GM19240 (cell line): ENCODE data around the gene CCDC83.
A peak's percentile ranks its signal among the peaks of the same experiment; 100 is the strongest.

Experiments used
- DNase-seq: peaks from one replicate; pipeline ENCODE4 v3.0.0; 2011; ENCODE audit warnings: low spot score; ENCODE audit not compliant: insufficient read length

Gene CCDC83

DNA sequence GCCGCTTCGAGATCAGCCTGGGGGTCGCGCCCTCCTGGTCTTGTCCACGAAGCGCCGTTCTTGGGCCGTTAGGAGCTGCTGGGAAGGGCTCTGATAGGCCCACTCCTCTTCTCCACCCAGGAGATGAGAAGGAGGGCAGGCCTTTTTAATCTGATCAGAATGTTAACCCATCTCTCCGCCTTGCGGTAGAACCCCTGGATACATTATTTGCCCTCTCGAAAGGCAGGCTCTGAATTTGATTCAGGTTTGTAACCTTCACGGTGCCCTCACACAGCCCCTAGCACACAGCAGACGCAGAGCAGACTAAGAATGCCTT lies at the start of gene CCDC83:
CCDC83 (plus strand) TSS at position 43 of the 316 bp plus-strand sequence. CDS start 9,741 bp downstream, outside the sequence.
- no peak for DNase-seq

DNA sequence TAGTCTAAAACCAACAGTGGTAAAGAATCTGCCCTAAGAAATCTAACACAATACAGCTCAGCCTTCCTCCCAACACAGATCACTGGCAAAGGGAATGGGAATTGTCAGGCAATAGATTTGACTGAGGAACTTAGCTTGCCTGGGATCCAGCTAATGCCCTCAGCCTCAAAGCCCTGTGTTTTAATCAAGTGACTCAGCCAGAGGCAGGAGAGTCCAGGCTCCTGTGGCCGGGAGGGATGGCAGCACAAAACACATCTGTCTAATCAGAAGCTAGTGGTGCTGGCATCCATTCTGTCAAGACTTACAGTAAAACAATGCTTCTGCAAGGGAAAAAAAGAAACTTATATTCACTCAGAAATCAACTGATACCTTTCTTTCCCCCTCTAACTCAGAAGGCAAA lies 49.8 kb upstream of the CCDC83 start:
- no peak for DNase-seq

DNA sequence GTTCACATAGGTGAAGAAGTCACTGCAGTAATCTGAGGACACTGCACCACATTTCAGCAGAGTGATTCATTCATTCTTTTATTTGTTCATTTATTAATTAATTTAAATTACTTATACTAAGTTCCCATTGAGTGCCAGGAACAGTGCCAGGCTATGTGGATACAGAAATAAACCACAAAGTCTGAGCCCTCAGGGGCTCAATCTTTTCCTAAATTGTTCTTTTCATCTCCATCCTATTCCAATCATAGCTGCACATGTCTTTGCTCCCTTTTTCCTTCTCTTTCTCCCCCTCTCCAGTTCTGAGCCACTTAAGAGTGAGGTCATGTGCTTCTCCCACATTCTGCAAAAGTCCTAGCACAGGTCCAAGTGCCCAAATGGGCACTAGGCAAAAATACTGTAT lies 49.2 kb upstream of the CCDC83 start:
- no peak for DNase-seq

DNA sequence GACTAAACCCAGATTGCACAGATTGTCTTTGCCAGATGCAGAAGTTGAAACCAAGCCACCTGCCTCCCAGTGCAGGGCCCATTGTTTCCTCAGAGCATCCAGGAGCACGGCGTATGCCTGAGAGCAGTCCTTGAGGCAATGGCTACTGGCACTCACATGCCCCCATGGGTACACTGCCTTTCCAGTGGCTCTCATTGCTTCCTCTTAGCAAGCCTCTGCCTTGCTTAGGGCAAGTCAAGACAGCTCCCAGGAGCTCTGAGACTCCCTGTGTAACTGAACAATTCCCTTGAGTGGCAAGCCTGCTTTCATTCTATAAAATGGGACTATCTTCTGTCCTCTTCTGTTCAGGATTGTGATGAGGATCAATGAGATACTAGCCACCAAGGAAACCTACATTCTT lies 48.3 kb upstream of the CCDC83 start:
- no peak for DNase-seq

DNA sequence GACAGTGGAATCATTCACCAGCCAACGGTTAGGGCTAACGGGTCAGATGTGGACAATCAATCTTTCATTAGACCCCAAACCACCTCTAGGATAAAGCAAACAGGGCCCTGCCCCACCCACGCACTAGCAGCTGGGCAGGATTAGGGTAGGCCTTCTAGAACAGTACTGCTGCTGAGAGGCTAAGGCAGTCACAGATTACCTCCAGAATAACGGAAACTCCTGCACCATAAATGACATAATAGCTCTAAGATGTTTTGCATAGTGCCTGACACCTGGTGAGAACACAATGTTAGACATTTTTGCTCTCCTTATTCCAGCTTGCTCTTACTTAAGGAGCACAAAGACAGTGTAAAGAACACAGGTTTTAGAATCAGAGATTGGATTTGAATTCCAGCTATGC lies 46.0 kb upstream of the CCDC83 start:
- no peak for DNase-seq

DNA sequence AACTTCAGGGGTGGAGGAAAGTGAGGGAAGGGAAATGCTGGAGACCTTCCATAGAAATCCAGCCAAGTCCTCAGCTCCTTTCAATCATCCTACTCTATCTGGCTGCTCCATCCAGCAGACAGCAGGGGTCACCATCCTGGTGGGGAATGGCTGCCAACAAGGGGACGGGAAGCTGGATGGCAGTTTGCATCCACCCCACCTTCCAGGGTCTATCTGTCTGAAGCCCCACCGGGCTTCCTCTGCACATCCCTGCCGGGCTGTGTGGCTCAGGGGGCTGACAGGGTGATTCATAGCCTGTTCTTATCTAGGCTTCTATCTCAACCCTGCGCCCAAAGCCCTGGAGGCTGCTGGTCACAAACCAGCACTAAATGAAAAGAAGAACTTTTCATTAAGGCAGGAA lies 45.3 kb upstream of the CCDC83 start:
- no peak for DNase-seq

DNA sequence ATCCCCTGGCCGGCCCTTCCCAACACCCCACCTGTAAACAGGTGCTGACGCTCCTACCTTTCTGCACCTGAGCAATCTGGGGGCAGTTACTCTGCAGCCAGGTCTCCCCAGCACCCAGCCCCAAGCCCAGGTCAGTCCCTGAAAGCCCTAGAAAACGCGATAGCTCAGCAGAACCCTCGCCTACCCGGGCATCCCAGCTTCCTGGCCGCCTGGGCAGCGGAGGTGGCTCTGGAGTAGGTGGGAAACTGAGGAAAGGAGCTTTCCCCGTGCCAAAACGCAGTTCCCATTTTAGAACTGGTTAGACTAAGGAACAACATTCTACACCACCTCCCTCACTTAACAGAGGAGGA lies 44.7 kb upstream of the CCDC83 start:
- no peak for DNase-seq

DNA sequence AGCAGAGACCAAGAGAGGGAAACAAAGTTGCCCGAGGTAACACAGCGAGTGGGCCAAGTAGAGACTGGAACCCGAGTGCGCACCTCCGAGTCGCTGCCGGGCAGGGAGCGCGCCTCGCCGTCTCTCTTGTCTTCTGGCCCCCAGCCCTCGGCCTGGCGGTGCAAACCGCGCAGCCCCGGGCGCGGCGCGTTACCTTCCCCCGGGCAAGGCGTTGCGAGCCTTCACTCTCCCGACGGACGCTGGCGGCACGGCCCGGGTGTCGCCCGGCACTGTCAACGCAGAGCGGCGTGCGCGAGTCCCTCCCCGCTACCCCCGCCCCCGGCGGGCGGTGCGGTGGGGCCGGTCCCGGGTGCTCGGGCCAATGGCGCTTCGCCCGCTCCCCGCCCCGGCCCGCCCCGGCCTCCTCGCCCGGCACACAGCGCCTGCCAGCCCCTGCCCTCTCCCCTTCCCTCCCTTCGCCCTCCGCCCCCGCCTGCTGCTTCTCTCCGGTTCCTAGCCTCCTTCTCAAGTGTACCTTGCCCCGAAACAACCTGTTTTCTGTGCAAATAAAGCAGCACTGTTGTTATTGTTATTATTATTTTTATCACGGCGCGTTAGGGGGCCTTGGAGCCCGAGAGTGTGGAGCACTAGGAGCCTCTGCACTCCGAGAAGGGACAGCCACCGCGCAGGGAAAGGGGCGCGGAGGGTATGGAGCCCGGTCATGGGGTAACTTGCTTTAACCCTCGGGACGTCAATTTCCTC lies 44.1 kb upstream of the CCDC83 start, which contains the start of gene SYTL2:
SYTL2 (minus strand) TSS at position 271 of the 741 bp plus-strand sequence. CDS start 53,416 bp downstream, outside the sequence.
- peak; percentile 27 for DNase-seq

DNA sequence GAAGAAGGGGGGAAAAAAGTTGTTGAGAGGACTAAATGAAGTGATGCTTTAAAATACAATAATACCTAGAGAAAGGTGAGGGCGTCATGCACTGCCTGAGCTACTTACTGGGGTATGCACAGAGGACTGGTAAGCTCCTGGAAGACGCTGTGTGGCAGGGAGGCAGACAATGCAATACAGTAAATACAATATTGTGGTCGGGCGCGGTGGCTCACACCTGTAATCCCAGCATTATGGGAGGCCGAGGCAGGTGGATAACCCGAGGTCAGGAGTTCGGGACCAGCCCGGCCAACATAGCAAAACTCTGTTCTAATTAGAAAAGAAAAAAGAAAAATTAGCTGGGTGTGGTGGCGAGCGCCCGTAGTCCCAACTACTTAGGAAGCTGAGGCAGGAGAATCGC lies 43.6 kb upstream of the CCDC83 start:
- DNase-seq: no peak

DNA sequence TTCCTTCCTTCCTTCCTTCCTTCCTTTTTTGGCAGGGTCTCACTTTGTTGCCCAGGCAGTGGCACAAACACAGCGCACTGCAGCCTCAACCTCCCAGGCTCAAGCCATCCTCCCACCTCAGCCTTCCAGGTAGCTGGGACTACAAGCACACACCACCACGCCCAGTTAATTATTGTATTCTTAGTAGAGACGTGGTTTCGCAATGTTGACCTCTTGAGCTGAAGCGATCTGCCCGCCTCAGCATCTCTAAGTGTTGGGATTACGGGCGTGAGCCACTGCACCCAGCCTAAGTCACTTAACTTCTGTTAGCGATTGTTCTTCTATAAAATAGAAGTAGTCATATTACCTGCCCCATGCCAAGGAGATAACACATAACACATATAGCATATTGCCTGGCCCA lies 41.5 kb upstream of the CCDC83 start:
- no peak for DNase-seq

DNA sequence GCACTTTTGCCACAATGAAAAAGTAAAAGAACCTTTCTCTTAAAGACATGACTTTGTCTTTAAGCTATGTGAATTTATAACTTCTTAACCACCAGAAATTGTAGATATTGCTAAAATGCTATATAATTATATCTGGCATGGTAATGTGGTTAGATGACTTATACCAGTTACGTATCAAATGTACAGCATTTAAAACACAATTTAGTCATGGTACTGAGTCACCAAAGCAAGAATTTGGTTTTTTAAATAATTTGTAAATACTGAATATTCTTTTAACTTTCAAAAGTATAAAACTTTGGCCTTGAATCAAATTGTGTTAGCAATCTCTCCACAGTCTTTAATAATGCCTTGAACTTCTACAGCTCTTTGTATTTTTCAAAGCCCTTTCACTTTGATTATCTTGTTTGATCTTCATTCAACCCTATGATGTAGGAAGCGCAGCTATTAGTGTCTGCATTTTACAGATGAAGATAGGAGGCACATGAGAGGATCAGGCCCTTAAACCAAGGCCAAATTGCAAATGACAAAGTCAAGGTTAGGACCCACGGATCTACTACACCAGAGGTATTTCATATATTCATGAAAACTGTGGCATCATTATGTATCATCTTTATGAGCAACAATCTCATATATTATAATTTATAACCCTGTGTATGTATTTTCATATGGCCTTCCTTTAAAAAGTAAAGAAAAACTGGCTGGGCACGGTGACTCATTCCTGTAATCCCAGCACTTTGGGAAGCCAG lies 39.8 kb upstream of the CCDC83 start:
- DNase-seq: no peak

DNA sequence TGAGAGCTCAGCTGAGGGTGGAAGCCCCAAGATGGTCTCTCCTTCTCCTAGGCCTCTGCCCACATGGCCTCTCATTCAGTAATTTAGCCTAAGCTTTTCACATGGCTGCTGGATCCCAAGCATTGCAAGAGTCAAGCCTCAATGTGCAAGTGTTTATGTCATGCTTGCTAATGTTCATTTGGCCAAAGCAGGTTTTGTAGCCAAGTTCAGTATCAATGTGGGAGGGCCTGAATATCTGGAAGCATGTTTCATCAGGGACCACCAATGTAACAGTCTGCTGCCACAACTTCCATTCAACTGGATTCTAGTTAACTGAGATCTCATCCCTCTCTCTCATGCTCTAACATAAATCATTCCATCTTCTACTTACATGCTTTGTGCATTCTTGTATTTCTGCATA lies 35.7 kb upstream of the CCDC83 start:
- no peak for DNase-seq

DNA sequence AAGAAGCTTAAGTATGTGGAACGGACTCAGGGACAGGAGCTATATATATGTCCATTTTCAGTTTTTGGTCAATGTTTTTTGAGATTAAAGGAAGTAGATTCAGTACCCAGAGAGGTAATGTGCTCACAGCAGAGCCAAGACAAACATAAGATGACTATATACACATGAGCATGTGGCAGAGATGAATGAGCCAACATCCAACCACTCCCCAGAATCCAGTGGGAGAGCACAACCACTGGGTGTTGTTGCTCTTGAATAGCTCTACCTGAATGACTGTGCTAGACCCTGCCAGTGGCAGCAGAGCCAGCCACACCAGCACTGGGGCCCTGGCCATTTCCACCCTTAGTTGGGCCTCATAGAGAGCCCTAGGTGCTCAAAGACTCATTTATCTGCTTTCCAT lies 33.5 kb upstream of the CCDC83 start:
- DNase-seq: no peak

DNA sequence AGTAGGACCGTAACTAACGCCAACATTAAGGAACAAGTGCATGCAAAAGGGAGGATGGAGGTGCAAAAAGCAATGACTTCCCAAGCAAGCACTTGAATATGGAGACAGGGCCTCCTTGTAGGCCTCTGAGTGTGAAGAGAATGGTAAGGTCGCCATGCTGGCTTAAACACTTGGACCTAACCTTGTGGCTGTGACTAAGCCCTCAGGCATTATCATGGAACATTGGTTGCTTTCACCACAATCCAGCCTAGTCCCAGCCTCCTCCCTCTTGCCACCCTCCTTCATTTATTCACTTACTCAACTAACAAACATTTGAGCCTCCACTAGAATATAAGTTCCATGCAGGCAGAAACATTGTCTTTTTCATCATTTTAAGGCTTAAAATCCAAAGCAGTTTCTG lies 32.4 kb upstream of the CCDC83 start:
- DNase-seq: no peak

DNA sequence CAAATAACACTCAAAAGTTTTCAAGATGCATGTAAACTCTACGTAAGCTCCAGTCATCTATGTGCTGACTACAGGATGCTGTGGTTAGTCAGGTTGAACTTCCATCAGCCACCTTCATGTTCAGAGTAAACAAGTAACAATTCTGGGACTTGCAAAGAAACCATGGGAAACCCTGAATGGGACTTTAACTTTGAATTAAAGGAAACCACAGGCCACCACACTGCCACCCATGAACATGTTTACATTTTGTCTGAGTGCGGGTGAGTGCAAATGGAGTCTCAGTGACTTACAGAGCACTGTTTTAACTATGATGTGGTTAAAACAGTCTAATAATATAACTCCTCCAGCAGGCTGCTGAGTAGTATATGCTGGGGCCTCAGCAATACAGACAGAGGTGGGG lies 31.4 kb upstream of the CCDC83 start:
- no peak for DNase-seq

DNA sequence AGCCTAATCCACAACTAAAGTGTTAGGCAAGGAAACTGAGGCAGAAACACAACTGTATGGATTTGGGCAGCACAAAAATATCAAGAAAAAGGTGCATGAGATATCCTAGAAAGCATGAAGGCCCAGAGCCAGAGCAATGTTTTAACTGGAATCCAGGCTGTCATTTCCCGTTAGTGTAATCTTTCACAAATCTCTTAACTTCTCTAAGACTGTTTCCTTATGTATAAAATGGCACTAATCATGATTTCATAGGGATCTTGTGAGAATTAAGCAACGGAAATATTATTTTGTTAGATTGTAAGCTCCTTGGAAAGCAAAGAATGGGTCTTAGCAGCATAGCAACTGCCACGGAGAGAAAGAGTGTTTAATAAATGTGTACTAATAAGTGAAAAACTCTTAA lies 29.6 kb upstream of the CCDC83 start:
- no peak for DNase-seq

DNA sequence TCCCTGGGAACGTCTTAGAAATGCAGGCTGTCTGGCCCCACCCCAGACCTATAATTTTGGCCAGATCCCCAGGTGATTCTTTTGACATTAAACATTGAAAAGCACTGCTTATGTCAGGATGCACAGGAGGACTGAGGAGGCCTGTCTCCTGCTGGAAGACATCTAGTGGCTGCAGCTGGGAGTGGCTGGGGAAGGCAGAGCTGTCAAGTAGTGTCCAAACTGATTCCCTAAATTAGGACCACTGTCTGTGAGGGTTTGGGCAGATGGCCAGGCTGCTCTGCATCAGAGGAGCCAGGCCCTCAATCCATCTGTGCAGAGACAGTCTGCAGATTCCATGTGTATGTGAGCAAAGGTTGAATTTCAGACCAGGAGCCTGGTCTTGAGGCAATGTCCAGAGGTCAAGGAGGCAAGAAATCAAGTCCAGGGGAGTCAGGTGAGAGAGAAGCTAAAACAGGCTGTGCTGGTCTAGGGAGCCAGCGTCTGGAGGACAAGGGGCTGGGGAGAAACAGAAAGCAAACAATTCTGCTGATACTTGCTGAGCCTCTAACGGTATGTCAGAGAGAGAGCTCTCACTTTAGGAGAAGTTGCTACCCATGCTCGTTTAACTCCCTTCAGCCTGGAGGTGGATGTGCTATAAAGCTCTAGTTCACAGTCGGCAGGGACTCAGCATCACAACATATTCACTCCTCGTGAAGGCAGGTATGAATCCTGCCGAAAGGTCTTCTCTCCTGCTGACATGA lies 28.9 kb upstream of the CCDC83 start:
- DNase-seq: no peak

DNA sequence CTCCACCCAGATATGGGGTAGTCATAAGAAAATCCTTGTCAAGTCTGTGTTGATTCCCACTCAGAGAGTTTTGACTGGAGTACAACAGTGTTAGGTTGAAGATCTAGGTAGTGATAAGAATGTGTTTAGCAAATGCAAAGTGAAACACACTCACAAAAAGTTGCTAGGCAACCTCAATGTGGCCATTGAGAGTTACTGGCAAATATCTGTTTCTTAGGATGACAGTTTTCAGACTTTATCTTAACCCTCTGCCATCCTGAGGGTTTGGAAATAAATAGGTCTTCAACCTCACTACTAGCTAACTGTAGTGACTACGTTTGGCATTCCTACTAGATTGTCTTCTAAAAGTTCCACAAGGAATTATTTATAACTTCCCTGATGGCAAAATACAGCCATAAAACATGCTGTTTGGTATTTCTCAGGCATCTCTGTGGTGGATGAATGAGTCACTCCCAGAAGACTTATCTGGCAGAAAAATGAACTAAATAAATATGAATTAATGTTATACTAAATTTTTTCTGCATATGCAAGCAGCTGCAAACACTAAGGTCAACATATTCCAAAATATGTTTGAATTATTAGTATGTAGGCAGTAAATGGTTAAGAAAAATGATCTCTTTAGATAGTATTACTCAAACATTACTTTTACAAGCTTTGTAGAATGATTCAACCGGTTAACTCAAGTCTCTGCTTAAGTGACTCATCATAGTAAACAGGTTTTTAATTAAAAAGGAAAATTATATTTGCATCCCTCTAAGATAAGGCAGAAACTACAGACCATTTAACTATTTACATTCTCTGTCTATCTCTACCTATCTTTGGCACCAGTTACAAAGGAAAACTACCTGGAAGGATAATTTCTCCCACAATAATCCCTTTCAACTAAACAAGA lies 27.2 kb upstream of the CCDC83 start:
- no peak for DNase-seq

DNA sequence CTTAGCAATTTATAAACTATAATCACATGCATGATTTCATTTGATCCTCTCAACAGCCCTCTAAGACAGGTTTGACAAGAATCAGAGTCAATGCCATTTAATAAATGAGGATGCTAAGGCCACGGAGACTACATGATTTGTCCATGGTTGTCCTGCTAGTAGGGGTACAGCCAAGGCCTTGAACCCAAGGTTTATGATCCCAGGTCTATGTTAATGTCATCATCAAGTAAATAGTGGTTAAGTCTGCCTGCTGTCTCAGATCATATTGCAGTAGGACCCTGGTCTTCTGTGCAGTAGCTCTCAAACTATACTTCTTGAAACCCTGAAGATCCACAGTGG lies 26.6 kb upstream of the CCDC83 start:
- DNase-seq: no peak

DNA sequence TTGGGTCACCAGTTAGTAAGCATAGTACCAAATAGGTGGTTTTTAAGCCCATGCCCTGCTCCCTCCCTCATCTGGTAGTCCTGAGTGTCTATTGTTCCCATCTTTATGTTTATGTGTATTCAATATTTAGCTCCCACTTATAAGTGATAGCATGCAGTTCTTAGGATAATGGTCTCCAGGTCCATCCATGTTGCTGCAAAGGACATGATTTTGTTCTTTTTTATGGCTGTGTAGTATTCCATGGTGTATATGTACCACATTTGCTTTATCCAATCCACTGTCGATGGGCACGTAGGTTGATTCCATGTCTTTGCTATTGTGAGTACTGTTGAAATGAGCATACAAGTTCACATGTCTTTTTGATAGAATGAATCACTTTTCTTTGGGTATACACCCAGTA lies 26.0 kb upstream of the CCDC83 start:
- DNase-seq: no peak

DNA sequence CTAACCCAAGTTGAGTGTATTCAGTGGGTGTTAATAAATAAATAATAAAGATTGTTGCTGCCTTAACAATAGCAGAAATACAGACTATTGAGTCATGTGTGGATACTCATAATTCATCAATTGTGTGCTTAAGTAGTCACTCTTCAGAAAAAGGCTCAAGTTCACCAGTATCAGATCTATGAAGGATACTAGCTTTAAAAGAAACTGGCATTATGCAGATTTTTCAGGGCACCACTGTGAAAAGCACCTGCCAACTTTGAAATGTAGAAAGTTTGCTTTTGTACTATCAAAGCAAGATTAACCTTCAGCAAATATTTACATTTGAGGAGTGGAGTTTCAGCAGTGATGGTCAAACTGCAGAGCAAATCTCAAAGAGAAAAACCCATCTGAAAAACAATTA lies 24.1 kb upstream of the CCDC83 start:
- DNase-seq: no peak

DNA sequence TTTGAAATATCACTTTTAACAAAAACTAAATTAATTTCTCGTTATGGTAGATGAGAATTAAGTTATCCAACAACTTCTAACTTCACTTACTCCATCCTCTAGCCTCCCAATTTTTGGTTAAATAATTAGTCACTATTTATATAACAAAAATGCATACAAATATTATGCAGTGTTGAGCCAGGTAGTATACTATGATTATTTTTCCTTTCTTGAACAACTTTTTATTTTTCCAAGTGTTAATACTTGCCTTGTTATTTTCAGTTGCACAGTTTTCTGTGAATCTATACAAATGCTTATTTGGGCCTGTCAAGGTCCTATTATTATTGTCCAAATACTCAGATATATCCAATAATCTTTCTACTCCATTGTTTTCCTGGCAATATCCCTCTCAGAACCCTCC lies 19.9 kb upstream of the CCDC83 start:
- DNase-seq: no peak
